ENCODE data around the gene ZSCAN20. TPM values are rescaled to one million over a fixed set of nuclear protein-coding genes. Genes with fewer than 3 reads are reported as not detected.

Gene ZSCAN20
- total RNA-seq, 1 donor from 2014 or later, result 7.1 TPM

DNA sequence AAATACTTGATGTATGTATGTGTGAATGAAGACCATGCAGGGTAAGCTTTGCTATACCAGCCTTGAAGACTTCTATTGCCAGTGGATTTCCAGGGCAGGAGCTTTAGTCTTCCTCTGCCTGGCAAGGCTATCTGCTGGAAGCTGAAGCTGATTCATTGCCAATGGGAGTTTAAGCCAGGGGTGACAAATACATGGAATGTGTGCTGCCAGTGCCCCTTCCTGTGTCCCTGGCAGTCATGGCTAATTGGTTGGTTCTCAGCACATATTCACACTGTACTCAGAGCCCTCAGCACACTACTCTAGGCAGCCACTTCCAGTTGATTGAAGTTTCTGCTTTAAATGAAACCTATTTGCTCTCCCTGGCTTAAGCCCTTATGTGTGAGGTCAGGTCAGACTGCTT is 1.5 kb downstream of the ZSCAN20 start:
- no peaks in the 10 kb centered on the region for H3K36me3 ChIP-seq (ENCODE audit: control insufficient read depth, insufficient read depth, low read length)
- H3K4me3 ChIP-seq (ENCODE audit: low read depth, low read length), result no peak overlapping the region
- DNase-seq (ENCODE audit: low read depth), result no peak
- H3K27me3 ChIP-seq (ENCODE audit: control insufficient read depth, insufficient read depth, low read length), result no peaks in the 10 kb centered on the region
- TF ChIP-seq, protein P1, sequence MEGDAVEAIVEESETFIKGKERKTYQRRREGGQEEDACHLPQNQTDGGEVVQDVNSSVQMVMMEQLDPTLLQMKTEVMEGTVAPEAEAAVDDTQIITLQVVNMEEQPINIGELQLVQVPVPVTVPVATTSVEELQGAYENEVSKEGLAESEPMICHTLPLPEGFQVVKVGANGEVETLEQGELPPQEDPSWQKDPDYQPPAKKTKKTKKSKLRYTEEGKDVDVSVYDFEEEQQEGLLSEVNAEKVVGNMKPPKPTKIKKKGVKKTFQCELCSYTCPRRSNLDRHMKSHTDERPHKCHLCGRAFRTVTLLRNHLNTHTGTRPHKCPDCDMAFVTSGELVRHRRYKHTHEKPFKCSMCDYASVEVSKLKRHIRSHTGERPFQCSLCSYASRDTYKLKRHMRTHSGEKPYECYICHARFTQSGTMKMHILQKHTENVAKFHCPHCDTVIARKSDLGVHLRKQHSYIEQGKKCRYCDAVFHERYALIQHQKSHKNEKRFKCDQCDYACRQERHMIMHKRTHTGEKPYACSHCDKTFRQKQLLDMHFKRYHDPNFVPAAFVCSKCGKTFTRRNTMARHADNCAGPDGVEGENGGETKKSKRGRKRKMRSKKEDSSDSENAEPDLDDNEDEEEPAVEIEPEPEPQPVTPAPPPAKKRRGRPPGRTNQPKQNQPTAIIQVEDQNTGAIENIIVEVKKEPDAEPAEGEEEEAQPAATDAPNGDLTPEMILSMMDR (IDR thresholded peaks at IDR 0.05; ENCODE audit: insufficient read depth, low read length, poor library complexity, severe bottlenecking), result no peak

DNA sequence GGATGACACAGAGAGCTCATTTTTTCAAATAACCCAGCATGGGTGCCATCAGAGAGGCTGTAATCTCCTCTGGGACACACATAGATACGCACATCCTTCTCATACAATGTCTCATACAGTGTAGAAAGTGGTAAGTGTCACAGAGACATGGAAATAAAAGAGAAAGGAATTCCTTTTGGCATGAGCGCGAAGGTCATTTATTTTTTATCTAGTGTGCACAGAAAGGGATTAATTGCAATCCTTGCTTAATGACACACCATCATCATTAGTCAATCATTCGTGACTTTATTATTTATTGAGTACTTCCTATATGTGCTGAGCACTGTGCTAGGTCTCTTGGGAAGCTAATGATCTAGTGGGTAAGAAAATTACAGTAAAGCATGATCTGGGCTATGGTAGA is 5.0 kb downstream of the ZSCAN20 start:
- Histone ChIP-seq H3K27me3 (ENCODE audit: control insufficient read depth, insufficient read depth, low read length) (no peaks in the 10 kb centered on the region), H3K36me3 (ENCODE audit: control insufficient read depth, insufficient read depth, low read length) (no peaks in the 10 kb centered on the region), H3K4me3 (ENCODE audit: low read depth, low read length) (no peak overlapping the region)
- TF ChIP-seq, protein P1 (IDR thresholded peaks at IDR 0.05; ENCODE audit: insufficient read depth, low read length, poor library complexity, severe bottlenecking), result no peak
- no peak for DNase-seq (ENCODE audit: low read depth)

DNA sequence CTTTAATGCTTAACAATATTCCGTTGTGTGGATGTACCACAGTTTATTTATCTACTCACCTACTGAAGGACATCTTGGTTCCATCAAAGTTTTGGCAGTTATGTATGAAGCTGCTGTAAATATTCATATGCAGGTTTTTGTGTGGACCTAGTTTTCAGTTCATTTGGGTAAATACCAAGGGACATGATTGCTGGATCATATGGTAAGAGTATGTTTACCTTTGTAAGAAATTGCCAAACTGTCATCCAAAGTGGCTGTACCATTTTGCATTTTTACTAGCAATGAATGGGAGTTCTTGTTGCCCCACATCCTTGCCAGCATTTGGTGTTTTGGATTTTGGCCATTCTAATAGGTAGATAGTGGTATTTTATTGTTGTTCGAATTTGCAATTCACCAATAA is 10.0 kb downstream of the ZSCAN20 start:
- no peaks in the 10 kb centered on the region for H3K27me3 ChIP-seq (ENCODE audit: control insufficient read depth, insufficient read depth, low read length)
- TF ChIP-seq, protein P1 (IDR thresholded peaks at IDR 0.05; ENCODE audit: insufficient read depth, low read length, poor library complexity, severe bottlenecking), result no peak
- H3K36me3 ChIP-seq (ENCODE audit: control insufficient read depth, insufficient read depth, low read length), result no peaks in the 10 kb centered on the region

DNA sequence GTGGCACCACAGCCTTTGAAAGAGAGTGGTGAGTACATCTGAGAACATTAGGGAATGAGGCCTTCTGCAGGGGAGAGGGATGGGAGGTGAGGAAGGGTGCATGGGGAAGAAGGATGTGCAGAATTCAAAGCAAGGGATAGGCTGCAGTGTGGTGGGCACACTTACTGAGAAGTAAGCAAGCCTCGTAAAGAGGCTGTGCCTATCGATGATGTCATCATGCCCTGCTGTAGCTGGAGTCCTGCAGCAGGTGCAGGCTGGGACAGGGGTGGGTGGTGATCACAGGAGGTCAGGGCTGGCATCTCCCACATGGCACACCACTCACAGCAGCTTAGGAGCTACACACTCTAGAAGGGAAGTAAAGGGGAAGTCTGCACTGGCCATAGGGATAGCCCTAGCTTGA is 16.2 kb downstream of the ZSCAN20 start:
- H3K27me3 ChIP-seq (ENCODE audit: control insufficient read depth, insufficient read depth, low read length), result no peaks in the 10 kb centered on the region
- H3K4me3 ChIP-seq (ENCODE audit: low read depth, low read length), result no peak overlapping the region
- no peaks in the 10 kb centered on the region for H3K36me3 ChIP-seq (ENCODE audit: control insufficient read depth, insufficient read depth, low read length)
- TF ChIP-seq, protein P1 (IDR thresholded peaks at IDR 0.05; ENCODE audit: insufficient read depth, low read length, poor library complexity, severe bottlenecking), result no peak
- no peak for DNase-seq (ENCODE audit: low read depth)

More for the DNA sequence above, 10.0 kb downstream of the ZSCAN20 start:
- no peak for DNase-seq (ENCODE audit: low read depth)
- H3K4me3 ChIP-seq (ENCODE audit: low read depth, low read length), result no peak overlapping the region

DNA sequence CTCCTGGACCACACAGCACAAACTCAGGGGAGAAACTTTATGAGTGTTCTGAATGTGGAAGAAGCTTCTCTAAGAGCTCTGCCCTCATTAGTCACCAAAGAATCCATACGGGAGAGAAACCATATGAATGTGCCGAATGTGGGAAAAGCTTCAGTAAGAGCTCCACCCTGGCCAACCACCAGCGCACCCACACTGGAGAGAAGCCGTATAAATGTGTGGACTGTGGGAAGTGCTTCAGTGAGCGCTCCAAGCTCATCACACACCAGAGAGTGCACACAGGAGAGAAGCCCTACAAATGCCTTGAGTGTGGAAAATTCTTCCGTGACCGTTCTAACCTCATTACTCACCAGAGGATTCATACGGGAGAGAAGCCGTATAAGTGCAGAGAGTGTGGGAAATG is 22.5 kb downstream of the ZSCAN20 start:
- TF ChIP-seq, protein P1 (IDR thresholded peaks at IDR 0.05; ENCODE audit: insufficient read depth, low read length, poor library complexity, severe bottlenecking), result no peak
- H3K27me3 ChIP-seq (ENCODE audit: control insufficient read depth, insufficient read depth, low read length), result no peaks in the 10 kb centered on the region
- no peak overlapping the region for H3K4me3 ChIP-seq (ENCODE audit: low read depth, low read length)
- DNase-seq (ENCODE audit: low read depth), result no peak
- peaks cover 3% of the 10 kb centered on the region for H3K36me3 ChIP-seq (ENCODE audit: control insufficient read depth, insufficient read depth, low read length)

DNA sequence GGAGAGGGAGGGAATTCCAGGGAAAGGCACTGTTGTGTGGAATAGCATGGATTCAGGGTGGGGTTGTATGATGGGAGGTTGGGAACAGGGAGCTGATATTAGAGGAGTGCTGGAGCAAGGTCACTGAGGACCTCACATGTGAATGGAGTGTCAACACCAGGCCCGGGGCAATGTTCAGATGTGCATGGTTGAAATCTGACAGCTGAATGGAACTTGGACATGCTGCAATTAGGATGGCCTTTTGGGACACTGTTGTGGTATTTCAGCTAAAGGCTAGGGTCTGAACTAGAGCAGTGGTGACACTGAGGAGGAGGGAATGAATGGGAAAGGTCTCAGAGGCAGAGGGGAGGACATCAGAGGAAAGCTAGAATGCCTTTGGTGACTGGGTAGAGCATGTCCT is 25.0 kb downstream of the ZSCAN20 start:
- Histone ChIP-seq H3K4me3 (ENCODE audit: low read depth, low read length) (no peak overlapping the region), H3K27me3 (ENCODE audit: control insufficient read depth, insufficient read depth, low read length) (no peaks in the 10 kb centered on the region), H3K36me3 (ENCODE audit: control insufficient read depth, insufficient read depth, low read length) (peaks cover 3% of the 10 kb centered on the region)
- DNase-seq (ENCODE audit: low read depth), result no peak
- TF ChIP-seq, protein P1 (IDR thresholded peaks at IDR 0.05; ENCODE audit: insufficient read depth, low read length, poor library complexity, severe bottlenecking), result no peak
